AG10803 (cell line): Measurements from ENCODE around the gene DDX49.
"Not testable (repeated sequence)": the region's sequence is repeated elsewhere in the genome, so short reads cannot be mapped to it uniquely, and the experiment has no call there.

Source experiments
- DNase-seq: peaks from one replicate; pipeline ENCODE4 v3.0.0; 2010; ENCODE audit warnings: low read depth
- H3K4me3 ChIP-seq: 2 replicates; pipeline ENCODE4 v1.5.1; 2011; ENCODE audit warnings: mild to moderate bottlenecking, low read length, control low read depth
- CTCF ChIP-seq: conservative IDR thresholded peaks from 2 replicates; pipeline ENCODE4 v1.5.1; 2011; ENCODE audit warnings: mild to moderate bottlenecking, low read length, control low read depth, inconsistent platforms

The DDX49 gene

DNA sequence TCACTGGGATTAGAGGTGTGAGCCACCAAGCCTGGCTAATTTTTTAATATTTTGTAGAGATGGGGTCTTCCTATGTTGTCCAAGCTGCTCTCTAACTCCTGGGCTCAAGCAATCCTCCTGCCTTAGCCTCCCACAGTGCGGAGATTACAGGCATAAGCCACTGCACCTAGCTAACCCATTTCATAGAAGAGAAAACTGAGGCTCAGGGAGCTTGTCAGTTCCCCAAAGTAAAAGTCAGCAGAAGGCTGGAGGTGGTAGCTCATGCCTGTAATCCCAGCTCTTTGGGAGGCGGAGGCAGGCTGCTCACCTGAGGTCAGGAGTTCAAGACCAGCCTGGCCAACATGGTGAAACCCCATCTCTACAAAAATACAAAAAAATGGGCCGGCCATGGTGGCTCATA lies 30.3 kb downstream of the DDX49 start:
- no peak overlapping the region for H3K4me3 ChIP-seq
- no peak for DNase-seq
- TF ChIP-seq CTCF: no peak

DNA sequence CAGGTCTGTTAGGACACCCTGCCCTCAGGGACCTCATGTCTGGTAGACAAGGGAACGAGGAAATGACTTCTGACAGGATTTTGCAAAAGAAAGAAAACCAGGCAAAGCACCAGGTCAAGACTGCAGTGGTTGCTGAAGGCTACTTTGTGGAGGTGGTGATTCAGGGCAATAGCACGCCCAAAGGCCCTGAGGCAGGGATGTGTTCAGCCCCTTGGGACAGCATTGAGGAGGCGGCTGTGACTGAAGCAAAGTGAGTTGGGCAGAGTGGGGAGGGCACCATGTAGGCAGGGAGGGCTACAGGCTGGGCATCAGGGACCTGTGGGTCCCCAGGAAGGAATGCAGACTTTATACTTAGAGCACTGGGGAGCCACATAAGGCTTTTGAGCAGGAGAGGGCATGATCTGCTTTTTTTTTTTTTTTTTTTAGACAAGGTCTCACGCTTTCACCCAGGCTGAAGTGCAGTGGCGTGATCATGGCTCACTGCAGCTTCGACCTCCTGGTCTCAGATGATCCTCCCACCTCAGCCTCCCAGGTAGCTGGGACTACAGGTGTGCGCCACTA lies 32.3 kb downstream of the DDX49 start:
- H3K4me3 ChIP-seq: no peak overlapping the region
- TF ChIP-seq CTCF: no peak
- DNase-seq: peak; percentile 32

DNA sequence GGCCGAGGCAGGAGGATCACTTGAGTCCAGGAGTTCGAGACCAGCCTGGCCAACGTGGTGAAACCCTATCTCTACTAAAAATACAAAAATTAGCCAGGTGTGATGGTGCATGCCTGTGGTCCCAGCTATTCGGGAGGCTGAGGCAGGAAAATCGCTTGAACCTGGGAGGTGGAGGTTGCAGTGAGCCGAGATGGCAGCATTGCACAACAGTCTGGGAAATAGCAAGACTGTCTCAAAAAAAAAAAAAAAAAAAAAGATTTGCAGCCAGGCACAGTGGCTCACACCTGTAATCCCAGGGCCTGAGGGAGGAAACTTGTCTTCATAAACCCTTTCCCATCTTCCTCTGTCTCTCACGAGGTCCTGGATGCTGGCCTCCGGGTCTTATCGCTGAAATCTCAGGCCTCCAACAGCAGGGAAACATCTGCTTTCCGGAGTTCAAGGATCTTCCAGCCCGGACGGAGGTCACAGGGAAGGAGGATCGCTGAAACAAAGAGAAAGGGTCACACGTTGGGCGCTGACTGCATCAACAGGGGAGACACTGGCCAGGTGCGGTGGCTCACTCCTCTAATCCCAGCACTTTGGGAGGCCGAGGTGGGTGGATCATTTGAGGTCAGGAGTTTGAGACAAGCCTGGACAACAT lies 33.0 kb downstream of the DDX49 start:
- not testable (repeated sequence) for DNase-seq, H3K4me3 ChIP-seq

DNA sequence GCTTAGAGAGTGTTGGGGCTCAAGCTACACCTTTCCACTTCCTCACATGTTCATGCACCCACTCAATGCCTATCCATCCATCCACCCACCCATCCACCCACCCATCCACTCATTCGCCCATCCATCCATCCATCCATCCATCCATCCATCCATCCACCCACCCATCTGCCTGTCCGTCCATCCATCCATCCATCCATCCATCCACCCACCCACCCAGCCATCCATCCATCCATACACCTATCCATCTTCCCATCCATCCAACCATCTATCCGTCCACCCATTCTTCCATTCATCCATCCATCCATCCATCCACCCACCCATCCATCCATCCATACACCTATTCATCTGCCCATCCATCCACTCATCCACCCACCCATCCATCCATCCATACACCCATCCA lies 34.6 kb downstream of the DDX49 start:
- H3K4me3 ChIP-seq: no peak overlapping the region
- DNase-seq: no peak
- no peak for TF ChIP-seq CTCF

DNA sequence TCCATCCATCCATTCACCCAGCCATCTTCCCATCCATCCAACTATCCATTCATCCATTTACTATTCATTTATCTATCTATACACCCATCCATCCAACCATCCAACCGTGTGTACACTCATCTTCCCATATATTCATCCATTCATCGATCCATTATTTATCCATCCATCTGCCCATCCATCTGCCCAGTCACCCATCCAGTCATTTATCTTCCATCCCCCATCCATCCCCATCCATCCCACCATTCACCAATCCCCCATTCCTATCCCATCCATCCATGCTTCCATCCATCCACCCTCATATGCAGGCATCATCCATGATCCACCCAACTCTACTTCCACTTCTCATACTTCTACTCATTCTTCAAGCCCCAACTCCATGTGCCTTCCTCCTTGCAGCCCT lies 35.5 kb downstream of the DDX49 start:
- H3K4me3 ChIP-seq: no peak overlapping the region
- TF ChIP-seq CTCF: no peak
- no peak for DNase-seq

DNA sequence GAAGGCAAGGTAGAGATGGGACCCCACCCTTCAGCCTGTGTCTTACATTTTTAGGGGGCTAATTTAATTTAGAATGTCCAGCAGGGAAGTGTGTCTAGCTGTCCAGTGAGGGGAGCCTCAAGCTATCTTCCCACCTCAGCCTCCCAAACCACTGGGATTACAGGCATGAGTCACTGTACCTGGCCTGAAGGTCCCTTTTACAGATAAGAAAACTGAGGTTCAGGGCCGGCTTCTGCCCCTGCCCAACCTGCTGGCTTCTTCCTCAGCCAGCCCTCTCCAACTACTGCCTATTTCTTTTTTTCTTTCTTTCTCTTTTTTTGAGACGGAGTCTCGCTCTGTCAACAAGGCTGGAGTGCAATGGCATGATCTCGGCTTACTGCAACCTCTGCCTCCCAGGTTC lies 40.9 kb downstream of the DDX49 start:
- TF ChIP-seq CTCF: no peak
- no peak for DNase-seq
- H3K4me3 ChIP-seq: no peak overlapping the region

- H3K4me3 ChIP-seq: no peak overlapping the region
- TF ChIP-seq CTCF: no peak
- no peak for DNase-seq
Measured at GRCh38 chr19:18961767-18962620, 42.5 kb downstream of the DDX49 start.
